ENCODE results near the gene EPS8L1.
"Not testable (repeated sequence)": the region's sequence is repeated elsewhere in the genome, so short reads cannot be mapped to it uniquely, and the experiment has no call there.

The EPS8L1 gene

DNA sequence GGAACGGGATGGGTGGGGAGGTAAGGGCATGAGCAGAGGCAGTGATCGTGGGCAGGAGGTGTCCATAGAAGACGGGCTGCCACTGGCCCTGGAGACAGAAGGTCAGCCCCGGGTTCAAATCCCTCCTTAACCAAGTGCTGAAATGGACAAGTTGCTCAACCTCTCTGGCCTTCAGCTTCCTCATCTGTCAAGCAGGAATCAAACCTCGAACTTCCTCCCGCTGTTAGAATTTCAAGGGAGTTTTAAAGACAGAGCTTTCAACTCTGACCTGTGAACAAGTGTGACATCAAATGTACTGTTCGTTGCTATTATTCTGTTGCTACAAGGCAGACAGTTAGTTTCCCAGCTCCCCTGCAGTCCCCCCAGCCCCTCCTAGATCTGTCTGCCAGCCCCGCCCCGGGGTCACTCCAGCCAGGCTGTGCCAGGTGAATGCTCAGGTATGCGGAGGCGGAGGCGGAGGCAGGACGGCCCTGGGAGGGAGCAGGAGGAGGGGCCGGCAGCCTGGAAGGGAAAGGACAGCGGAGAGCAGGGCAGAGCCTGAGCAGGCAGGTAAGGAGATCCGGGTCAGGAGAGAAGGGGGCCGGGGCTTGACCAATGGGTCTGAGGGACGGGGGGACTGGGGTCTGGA is at the start of gene EPS8L1:
EPS8L1 (plus strand) TSS at position 499 of the 628 bp plus-strand sequence. CDS start 576 bp downstream, outside the sequence.
- no peak for DNase-seq

DNA sequence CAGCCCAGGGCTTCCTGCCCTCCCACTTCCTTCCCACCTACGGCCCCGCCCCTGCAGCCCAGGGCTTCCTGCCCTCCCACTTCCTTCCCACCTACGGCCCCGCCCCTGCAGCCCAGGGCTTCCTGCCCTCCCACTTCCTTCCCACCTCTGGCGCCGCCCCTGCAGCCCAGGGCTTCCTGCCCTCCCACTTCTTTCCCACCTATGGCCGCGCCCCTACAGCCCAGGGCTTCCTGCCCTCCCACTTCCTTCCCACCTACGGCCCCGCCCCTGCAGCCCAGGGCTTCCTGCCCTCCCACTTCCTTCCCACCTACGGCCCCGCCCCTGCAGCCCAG is 48.6 kb upstream of the EPS8L1 start:
- DNase-seq: not testable (repeated sequence)

GRCh38 chr19:55027472-55028337 is 48.0 kb upstream of the EPS8L1 start:
- DNase-seq: no peak

DNA sequence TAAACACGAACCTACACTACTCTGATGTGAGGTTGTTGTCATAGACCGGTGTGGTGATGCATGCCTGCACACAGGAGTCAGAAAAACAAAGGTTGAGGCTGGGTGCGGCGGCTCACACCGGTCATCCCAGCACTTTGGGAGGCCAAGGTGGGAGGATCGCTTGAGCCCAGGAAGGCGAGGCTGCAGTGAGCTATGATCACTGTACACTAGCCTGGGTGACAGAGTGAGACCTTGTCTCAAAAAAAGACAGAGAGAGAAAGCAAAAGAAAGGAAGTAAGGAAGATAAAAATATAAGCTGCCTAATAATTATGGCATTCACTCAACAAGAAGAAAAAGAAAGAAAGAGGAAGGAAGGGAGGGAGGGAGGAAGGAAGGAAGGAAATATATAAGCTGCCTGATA is 46.9 kb upstream of the EPS8L1 start:
- DNase-seq: no peak

DNA sequence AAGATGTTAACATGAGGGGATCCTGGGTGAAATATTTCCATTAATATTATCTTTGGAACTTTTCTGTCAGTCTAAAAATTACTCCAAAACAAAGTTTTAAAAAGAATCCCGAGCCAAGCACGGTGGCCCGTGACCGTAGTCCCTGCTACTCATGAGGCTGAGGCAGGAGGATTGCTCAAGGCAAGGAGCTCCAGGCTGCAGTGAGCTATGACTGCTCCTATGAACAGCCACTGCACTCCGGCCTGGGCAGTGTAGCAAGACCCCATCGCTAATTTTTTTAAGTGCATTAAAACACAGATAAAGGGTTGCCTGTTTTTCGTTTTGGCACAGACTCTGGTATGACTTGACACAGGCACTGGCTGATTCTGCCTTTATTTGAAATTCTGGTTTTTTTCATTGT is 44.5 kb upstream of the EPS8L1 start:
- no peak for DNase-seq

DNA sequence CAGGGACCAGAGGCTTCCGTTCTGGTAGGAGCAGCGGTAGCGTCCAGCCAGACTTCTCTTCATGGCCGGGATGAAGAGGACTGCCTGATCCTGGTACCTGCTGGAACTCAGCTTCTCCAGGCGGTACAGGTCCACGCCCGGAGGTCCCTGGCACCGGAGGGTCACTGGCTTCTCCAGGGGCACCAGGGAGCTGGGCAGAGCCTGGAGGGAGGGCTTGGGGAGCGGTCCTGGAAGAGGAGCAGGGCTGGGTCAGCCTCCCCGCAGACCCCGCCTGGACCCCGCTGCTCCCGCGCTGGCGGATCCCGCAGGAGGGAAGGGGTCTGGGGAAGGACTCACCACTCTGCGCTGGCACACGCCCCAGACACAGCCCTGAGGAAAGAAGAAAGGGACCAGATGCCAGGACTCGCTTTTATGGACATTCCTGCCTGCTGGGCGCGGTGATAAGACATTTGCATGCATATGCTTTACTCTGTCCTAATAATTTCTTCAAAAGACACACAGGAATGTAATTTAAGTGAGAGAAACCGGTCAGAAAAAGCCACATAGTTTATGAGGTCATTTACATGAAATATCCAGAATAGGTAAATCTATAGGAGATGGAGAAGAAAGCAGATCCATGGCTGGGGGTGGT is 43.4 kb upstream of the EPS8L1 start:
- no peak for DNase-seq

- DNase-seq: not testable (repeated sequence)
Measured at GRCh38 chr19:55032976-55033643, 42.6 kb upstream of the EPS8L1 start.

DNA sequence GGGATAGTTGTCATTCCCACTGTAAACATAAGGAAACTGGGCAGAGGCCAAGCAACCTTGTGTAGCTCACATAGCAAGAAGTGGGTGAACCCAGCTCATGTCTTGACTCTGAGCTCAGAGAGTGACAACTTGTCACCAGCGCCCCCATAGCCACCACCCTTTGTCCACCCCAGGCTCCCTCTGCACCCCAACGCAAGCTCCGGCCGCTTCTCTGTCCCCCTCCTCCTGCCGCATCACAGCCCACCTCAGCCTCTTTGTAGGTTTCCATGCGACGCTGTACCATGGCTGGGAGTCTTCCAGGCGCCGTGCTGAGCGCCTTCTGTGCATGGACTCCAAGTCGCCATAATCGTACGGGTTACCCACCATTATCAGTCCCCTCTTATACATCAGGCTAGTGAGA is 40.9 kb upstream of the EPS8L1 start:
- DNase-seq: no peak

DNA sequence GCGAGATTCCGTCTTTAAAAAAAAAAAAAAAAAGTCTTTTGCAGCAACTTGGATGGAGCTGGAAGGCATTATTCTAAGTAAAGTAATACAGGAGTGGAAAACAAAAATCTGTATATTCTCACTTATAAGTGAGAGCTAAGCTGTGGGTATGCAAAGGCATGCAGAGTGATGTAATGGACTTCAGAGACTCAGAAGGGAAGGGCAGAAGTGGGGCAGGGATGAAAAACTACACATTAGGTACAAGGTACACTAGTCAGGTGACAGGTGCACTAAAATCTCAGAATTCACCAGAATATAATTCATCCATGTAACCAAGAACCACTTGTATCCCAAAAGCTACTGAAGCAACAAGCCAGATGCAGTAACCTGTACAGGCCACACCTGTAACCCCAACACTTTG is 39.6 kb upstream of the EPS8L1 start:
- DNase-seq: no peak

DNA sequence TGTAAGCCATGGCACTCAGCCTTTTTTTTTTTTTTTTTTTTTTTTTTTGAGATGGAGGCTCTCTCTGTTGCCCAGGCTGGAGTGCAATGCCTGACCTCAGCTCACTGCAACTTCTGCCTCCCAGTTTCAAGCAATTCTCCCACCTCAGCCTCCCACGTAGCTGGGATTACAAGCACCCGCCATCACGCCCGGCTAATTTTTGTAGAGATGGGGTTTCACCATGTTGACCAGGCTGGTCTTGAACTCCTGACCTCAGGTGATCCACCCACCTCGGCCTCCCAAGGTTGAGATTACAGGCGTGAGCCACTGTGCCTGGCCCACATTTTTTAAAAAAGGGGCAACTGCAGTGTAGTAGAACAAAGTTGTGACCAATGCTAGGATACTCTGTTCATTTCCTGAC is 38.1 kb upstream of the EPS8L1 start:
- DNase-seq: not testable (repeated sequence)

DNA sequence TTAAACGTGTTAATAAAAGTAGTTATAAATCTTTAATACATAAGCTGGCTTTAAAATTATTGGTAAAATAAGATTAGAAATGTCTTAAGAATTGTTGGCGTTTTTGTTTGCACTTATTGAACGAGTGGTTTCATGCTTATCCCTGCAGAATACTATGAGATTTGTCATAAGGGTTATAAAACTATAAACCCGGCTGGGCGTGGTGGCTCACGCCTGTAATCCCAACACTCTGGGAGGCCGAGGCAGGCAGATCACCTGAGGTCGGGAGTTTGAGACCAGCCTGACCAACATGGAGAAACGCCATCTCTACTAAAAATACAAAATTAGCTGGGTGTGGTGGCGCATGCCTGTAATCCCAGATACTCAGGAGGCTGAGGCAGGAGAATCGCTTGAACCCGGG is 35.0 kb upstream of the EPS8L1 start:
- DNase-seq: not testable (repeated sequence)

- DNase-seq: no peak
Measured at GRCh38 chr19:55041244-55041626, 34.4 kb upstream of the EPS8L1 start.

GRCh38 chr19:55041627-55042343 is 33.9 kb upstream of the EPS8L1 start:
- no peak for DNase-seq

DNA sequence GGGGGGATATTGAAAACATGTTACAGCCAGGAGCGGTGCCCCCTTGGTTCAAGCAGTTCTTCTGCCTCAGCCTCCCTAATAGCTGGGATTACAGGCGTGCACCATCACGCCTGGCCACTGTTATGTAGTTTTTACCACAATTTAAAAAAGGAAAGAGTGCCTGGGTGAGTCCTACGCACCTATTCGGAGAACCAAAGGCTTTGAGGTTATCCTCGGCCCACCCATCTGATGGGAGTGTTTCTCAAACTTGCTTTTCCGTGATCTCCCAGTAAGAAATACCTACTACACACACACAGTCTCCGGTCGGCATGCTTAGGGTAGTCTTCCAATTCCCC is 33.4 kb upstream of the EPS8L1 start:
- no peak for DNase-seq

DNA sequence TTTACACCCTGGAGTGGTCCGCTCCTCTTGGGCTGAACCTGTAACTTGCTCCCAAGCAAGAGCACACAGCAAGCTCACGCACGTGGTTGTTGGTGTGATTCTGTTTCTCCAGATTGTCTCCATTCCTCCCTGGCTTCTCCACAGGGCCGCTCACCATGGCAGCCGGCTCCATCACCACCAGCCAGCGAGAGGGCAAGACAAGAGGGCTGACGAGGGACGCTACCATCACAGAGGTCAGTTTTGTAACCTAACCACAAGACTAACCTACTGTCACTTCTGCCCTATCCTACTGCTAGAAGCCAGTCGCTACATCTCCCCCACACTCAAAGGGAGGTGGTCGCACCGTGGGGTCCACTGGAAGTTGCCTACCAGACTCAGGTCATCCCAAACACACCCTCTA is 33.0 kb upstream of the EPS8L1 start:
- DNase-seq: no peak

DNA sequence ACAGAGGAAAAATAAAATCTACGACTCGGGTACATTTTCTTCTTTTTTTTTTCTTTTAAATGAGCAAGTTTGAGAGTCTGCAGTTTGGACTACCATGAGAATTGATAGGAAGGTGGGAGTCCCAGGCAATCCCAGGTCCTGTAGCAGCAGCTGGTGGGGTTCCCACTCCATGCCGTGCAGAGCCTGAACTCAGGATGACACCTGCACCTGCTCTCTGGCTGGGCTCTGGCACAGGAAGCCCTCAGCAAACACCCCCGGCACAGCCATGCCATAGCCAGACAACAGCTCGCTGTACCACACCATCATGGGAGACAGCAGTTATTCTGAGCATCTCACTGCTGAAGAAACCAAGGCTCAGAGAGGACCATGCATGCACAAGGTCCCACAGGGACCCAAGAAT is 31.4 kb upstream of the EPS8L1 start:
- no peak for DNase-seq

GRCh38 chr19:55044771-55045716 is 30.6 kb upstream of the EPS8L1 start:
- DNase-seq: no peak

GRCh38 chr19:55046975-55047622 is 28.6 kb upstream of the EPS8L1 start:
- no peak for DNase-seq

DNA sequence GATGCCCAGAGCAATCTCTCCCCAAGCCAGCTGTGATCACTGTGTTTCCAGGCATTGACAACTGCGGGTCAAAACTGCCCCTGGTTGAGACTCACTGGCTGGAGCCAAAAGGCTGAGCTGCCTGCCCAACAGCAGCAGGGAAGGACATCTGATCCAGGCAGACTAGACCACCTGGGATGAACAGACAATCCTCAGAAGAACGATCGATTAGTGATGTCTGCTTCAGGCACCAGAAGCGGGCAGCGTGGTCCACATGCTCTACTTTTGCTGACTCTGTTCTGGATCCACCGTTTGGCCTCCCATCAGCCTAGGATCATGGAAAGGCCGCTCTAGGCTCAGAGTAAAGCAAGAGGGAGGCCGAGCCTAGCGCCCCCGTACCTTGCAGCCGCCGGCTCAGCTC is 27.7 kb upstream of the EPS8L1 start:
- no peak for DNase-seq

DNA sequence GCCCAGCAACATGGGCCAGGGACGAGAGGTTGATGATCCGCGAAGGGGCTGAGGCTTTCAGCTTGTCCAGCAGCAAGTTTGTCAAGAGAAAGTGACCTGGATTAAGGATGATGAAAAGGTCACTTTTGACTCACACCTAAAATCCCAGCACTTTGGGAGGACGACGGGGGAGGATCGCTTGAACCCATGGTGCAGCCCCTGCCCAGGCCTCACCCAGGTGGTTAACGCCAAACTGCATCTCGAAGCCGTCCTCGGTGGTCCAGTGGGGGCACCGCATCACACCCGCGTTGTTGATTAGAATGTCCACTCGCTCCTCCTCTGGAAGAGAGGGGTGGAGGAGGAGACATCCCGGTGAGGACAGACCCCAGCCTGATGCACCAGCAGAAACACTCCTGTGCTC is 27.2 kb upstream of the EPS8L1 start:
- no peak for DNase-seq
